ENCODE data around the gene ZNF800. TPM values are rescaled to one million over a fixed set of nuclear protein-coding genes. Genes with fewer than 3 reads are reported as not detected.

ZNF800 gene
- total RNA-seq, 1 donor from 2014 or later = 36.6 TPM

- Histone ChIP-seq H3K27ac (no peak overlapping the region), H3K9me3 (no peaks in the 10 kb centered on the region), H3K4me1 (no peaks in the 10 kb centered on the region), H3K36me3 (peaks cover 19% of the 10 kb centered on the region), H3K27me3 (ENCODE audit: low read depth) (no peaks in the 10 kb centered on the region), H3K4me3 (no peak overlapping the region)
- TF ChIP-seq CTCF (IDR thresholded peaks at IDR 0.05) = no peak
- ATAC-seq = no peak
- no peak for DNase-seq
- intact Hi-C loops (cut with DNase I) = no loop called here
Measured at GRCh38 chr7:127353897-127354296, 38.6 kb downstream of the ZNF800 start.

- intact Hi-C loops (cut with DNase I) = no loop called here
- TF ChIP-seq CTCF (IDR thresholded peaks at IDR 0.05) = no peak
- Histone ChIP-seq H3K4me3 (no peak overlapping the region), H3K27me3 (ENCODE audit: low read depth) (no peaks in the 10 kb centered on the region), H3K27ac (no peak overlapping the region), H3K9me3 (no peaks in the 10 kb centered on the region), H3K4me1 (no peaks in the 10 kb centered on the region), H3K36me3 (peaks cover 9% of the 10 kb centered on the region)
- ATAC-seq (no peak), DNase-seq (no peak)
Measured at GRCh38 chr7:127350586-127350985, 41.9 kb downstream of the ZNF800 start.

GRCh38 chr7:127349881-127350280 lies 42.6 kb downstream of the ZNF800 start:
- H3K27ac ChIP-seq = no peak overlapping the region
- intact Hi-C loops (cut with DNase I) = no loop called here
- no peaks in the 10 kb centered on the region for H3K27me3 ChIP-seq (ENCODE audit: low read depth)
- no peak for TF ChIP-seq CTCF (IDR thresholded peaks at IDR 0.05)
- no peaks in the 10 kb centered on the region for H3K9me3 ChIP-seq
- no peak for DNase-seq
- H3K4me3 ChIP-seq = no peak overlapping the region
- H3K36me3 ChIP-seq = peaks cover 4% of the 10 kb centered on the region
- ATAC-seq = no peak
- H3K4me1 ChIP-seq = no peaks in the 10 kb centered on the region

GRCh38 chr7:127348247-127348631 lies 44.3 kb downstream of the ZNF800 start:
- H3K9me3 ChIP-seq = no peaks in the 10 kb centered on the region
- no peaks in the 10 kb centered on the region for H3K36me3 ChIP-seq
- no peaks in the 10 kb centered on the region for H3K4me1 ChIP-seq
- H3K27ac ChIP-seq = no peak overlapping the region
- no peak for DNase-seq
- H3K4me3 ChIP-seq = peak overlapping the region; percentile 43
- TF ChIP-seq CTCF (IDR thresholded peaks at IDR 0.05) = no peak
- intact Hi-C loops (cut with DNase I) = no loop called here
- H3K27me3 ChIP-seq (ENCODE audit: low read depth) = no peaks in the 10 kb centered on the region
- no peak for ATAC-seq

GRCh38 chr7:127347567-127348246 lies 44.8 kb downstream of the ZNF800 start:
- Histone ChIP-seq H3K4me1 (no peaks in the 10 kb centered on the region), H3K4me3 (peak overlapping the region; percentile 43), H3K9me3 (no peaks in the 10 kb centered on the region), H3K27me3 (ENCODE audit: low read depth) (no peaks in the 10 kb centered on the region), H3K36me3 (no peaks in the 10 kb centered on the region), H3K27ac (no peak overlapping the region)
- intact Hi-C loops (cut with DNase I) = no loop called here
- peak; percentile 45 for TF ChIP-seq CTCF (IDR thresholded peaks at IDR 0.05)
- DNase-seq (peak; percentile 79), ATAC-seq (peak; percentile 98 to 99)

Measured in lower lobe of right lung (tissue), 2 donors.